Right lobe of liver (tissue), 4 donors: ENCODE measurements around the gene CAMK4.

ENCODE experiments used
- POLR2A ChIP-seq: fragments of 450-650 bp; IDR thresholded peaks from one replicate; pipeline ENCODE4 v1.6.1; 2017; ENCODE audit warnings: antibody characterized with exemption, mild to moderate bottlenecking
- TF ChIP-seq, protein P1 (sequence below), 4 donors: fragments of 200-600 bp in 3 of 4; fragments of 450-650 bp in 1 of 4; IDR thresholded peaks; one replicate each; pipeline versions ENCODE4 v1.5.1 to v1.8.0; 2016 to 2022; ENCODE audit warnings: antibody characterized with exemption in 4 of 4, mild to moderate bottlenecking in 2 of 4
- donor health status: DM: no; HTN: no; CAD: no.
- donor health status: DM: no; HTN: no; CAD: no.
- donor health status: DM: no; HTN: yes; CAD: no.

DNA sequence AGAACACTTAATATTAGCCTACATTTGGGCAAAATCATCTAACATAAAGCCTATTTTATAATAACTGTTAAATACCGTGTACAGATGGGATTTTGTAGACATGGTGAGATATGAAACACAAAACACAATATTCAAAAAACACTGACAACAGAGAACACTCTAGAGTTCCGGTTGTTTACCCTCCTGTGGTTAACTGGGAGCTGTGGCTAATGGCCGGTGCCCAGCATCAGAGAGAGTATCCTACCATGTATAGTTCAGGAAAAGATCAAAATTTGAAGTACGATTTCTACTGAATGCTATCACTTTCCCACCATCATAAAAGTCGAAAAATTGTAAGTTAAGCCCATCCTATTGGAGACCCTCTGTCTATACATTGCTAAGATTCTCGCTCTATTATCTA lies 2.4 kb downstream of the CAMK4 start:
- TF ChIP-seq POLR2A: no peak
- TF ChIP-seq, protein P1, sequence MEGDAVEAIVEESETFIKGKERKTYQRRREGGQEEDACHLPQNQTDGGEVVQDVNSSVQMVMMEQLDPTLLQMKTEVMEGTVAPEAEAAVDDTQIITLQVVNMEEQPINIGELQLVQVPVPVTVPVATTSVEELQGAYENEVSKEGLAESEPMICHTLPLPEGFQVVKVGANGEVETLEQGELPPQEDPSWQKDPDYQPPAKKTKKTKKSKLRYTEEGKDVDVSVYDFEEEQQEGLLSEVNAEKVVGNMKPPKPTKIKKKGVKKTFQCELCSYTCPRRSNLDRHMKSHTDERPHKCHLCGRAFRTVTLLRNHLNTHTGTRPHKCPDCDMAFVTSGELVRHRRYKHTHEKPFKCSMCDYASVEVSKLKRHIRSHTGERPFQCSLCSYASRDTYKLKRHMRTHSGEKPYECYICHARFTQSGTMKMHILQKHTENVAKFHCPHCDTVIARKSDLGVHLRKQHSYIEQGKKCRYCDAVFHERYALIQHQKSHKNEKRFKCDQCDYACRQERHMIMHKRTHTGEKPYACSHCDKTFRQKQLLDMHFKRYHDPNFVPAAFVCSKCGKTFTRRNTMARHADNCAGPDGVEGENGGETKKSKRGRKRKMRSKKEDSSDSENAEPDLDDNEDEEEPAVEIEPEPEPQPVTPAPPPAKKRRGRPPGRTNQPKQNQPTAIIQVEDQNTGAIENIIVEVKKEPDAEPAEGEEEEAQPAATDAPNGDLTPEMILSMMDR (IDR thresholded peaks at IDR 0.05): no peak
